ENCODE data around the gene PET117.
A peak's percentile ranks its signal among the peaks of the same experiment; 100 is the strongest.
"Not testable (repeated sequence)": the region's sequence is repeated elsewhere in the genome, so short reads cannot be mapped to it uniquely, and the experiment has no call there.

The PET117 gene

DNA sequence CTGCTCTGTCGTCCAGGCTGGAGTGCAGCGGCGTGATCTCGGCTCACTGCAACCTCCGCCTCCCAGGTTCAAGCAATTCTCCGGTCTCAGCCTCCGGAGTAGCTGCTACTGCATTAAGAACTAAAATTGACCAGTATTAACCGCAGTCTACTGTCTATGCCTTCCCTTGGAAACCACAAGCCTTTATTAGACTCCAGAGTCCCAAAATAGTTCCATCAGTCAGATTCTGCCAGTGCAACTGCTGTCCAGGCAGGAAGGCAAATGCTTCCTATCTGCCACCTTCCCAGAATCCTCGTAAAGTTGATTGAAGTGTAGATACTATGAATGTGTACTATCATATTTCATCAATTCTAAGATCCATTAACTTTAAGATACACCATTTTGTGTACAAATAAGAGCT is 16.7 kb downstream of the PET117 start:
- WGBS (ENCODE audit: insufficient coverage, insufficient read length), result no CpG with 5 or more reads among the region's 9 CpGs
- H3K4me1 ChIP-seq (ENCODE audit: control insufficient read depth, insufficient read depth, low read length), result no peaks in the 10 kb centered on the region
- no peaks in the 10 kb centered on the region for H3K27me3 ChIP-seq (ENCODE audit: control insufficient read depth, insufficient read depth, low read length)
- H3K9me3 ChIP-seq (ENCODE audit: control insufficient read depth, insufficient read depth, low read length), result no peaks in the 10 kb centered on the region
- no peak for DNase-seq (ENCODE audit: low read depth, low spot score)
- no peak overlapping the region for H3K27ac ChIP-seq (ENCODE audit: low read length)
- peaks cover 8% of the 10 kb centered on the region; the same call in 1 of the 2 replicates for H3K36me3 ChIP-seq (ENCODE audit: control insufficient read depth, insufficient read depth, low read length)
- no peak overlapping the region for H3K4me3 ChIP-seq (ENCODE audit: low read length)

DNA sequence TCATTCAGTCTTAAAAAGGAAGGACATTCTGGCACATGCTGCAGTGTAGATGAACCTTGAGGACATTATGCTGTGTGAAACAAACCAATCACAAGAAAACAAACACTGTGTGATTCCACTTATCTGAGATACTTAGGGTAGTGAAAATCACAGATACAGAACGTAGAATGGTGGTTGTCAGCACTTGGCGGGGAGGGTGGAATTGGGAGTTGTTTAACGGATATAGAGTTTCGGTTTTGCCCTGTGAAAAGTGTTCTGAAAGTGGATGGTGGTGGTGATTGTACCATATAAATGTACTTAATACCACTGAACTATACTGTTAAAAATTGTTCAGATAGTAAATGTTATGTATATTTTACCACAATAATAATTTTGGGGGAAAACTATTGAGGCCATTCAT is 18.4 kb downstream of the PET117 start:
- Histone ChIP-seq H3K4me3 (ENCODE audit: low read length) (no peak overlapping the region), H3K4me1 (ENCODE audit: control insufficient read depth, insufficient read depth, low read length) (no peaks in the 10 kb centered on the region), H3K27ac (ENCODE audit: low read length) (no peak overlapping the region), H3K27me3 (ENCODE audit: control insufficient read depth, insufficient read depth, low read length) (no peaks in the 10 kb centered on the region), H3K9me3 (ENCODE audit: control insufficient read depth, insufficient read depth, low read length) (no peaks in the 10 kb centered on the region), H3K36me3 (ENCODE audit: control insufficient read depth, insufficient read depth, low read length) (peaks cover 8% of the 10 kb centered on the region; the same call in 1 of the 2 replicates)
- WGBS (ENCODE audit: insufficient coverage, insufficient read length), result 100% methylated on average over 1 of the region's 4 CpGs
- no peak for DNase-seq (ENCODE audit: low read depth, low spot score)

DNA sequence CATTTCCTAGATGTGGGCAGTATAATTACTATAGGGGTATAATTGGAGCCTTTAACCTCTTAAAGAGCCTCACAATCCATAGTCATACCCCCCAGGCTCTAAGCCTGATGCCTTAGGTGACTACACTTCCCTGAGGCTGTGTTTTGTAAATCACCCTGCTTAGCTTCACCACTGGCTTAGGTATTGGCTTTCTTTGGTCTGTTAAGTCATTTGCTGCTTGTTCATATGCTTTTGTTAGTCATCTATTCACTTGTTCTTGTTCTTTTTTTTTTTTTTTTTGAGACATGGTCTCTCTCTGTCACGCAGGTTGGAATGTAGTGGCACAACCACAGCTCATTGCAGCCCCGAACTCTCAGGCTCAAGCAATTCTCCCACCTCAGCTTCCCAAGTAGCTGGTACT is 26.7 kb downstream of the PET117 start:
- Histone ChIP-seq H3K4me1 (ENCODE audit: control insufficient read depth, insufficient read depth, low read length) (peaks cover 3% of the 10 kb centered on the region), H3K27ac (ENCODE audit: low read length) (no peak overlapping the region), H3K9me3 (ENCODE audit: control insufficient read depth, insufficient read depth, low read length) (no peaks in the 10 kb centered on the region), H3K4me3 (ENCODE audit: low read length) (no peak overlapping the region), H3K36me3 (ENCODE audit: control insufficient read depth, insufficient read depth, low read length) (peaks cover 12% of the 10 kb centered on the region; the same call in 1 of the 2 replicates), H3K27me3 (ENCODE audit: control insufficient read depth, insufficient read depth, low read length) (no peaks in the 10 kb centered on the region; the same call in 1 of the 2 replicates)
- no peak for DNase-seq (ENCODE audit: low read depth, low spot score)
- no CpG with 5 or more reads among the region's 2 CpGs for WGBS (ENCODE audit: insufficient coverage, insufficient read length)

DNA sequence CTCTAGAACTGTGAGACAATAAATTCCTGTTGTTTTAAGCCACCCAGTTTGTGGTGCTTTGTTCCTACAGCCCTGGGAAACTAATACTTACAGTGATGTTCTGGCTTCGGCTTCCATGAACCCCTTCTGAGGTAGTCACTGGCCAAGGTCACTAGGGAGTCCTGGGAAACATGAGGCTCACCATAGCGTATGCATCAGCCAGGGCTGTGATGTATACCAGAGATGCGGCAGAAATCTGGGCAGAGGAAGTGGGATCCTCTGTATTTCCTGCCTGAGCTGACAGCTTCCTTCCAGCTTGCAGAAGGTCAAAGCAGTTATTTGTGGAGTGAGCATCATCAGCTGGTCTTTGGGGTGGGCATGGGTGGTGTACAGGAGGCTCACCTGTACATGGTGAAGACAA is 27.9 kb downstream of the PET117 start:
- H3K36me3 ChIP-seq (ENCODE audit: control insufficient read depth, insufficient read depth, low read length), result peaks cover 12% of the 10 kb centered on the region; the same call in 1 of the 2 replicates
- WGBS (ENCODE audit: insufficient coverage, insufficient read length), result no CpG with 5 or more reads among the region's 3 CpGs
- no peak overlapping the region for H3K4me3 ChIP-seq (ENCODE audit: low read length)

DNA sequence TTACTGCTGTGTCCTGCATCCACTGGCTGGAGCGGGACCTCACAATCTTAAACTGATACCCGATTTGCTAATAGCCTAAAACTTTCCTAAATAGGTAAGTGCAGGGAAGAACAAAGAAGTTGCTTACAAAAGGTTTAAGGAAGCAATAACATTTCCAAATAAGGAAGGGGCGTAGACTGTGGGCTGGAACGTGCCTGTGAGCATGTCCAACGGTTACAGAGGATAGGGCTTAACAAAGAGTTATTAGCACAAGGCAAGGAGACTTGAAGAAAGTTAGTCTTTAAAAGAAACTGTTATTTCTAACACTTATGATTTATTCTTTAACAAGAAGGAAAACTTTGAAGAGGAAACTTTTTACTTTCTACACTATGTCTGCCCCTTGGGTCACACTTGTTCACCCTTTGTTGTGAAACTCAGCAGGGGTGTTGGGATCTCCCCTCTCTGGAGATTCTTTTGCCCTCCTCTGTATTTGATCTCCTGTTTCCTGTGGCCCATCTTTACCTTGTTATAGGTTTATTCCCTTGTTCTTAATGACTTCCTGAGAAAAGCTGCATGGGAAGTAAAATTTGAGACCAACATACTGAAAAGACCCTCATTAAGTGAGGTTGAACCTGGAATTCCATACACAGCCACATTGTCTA is 28.7 kb downstream of the PET117 start:
- Histone ChIP-seq H3K4me1 (ENCODE audit: control insufficient read depth, insufficient read depth, low read length) (peaks cover 3% of the 10 kb centered on the region), H3K36me3 (ENCODE audit: control insufficient read depth, insufficient read depth, low read length) (peaks cover 12% of the 10 kb centered on the region; the same call in 1 of the 2 replicates), H3K4me3 (ENCODE audit: low read length) (no peak overlapping the region), H3K27me3 (ENCODE audit: control insufficient read depth, insufficient read depth, low read length) (no peaks in the 10 kb centered on the region; the same call in 1 of the 2 replicates), H3K9me3 (ENCODE audit: control insufficient read depth, insufficient read depth, low read length) (no peaks in the 10 kb centered on the region), H3K27ac (ENCODE audit: low read length) (no peak overlapping the region)
- DNase-seq (ENCODE audit: low read depth, low spot score), result no peak
- WGBS (ENCODE audit: insufficient coverage, insufficient read length), result no CpG with 5 or more reads among the region's 5 CpGs

More for the DNA sequence above, 27.9 kb downstream of the PET117 start:
- no peaks in the 10 kb centered on the region for H3K9me3 ChIP-seq (ENCODE audit: control insufficient read depth, insufficient read depth, low read length)
- no peak overlapping the region for H3K27ac ChIP-seq (ENCODE audit: low read length)
- H3K27me3 ChIP-seq (ENCODE audit: control insufficient read depth, insufficient read depth, low read length), result no peaks in the 10 kb centered on the region; the same call in 1 of the 2 replicates
- DNase-seq (ENCODE audit: low read depth, low spot score), result no peak
- H3K4me1 ChIP-seq (ENCODE audit: control insufficient read depth, insufficient read depth, low read length), result peaks cover 3% of the 10 kb centered on the region

DNA sequence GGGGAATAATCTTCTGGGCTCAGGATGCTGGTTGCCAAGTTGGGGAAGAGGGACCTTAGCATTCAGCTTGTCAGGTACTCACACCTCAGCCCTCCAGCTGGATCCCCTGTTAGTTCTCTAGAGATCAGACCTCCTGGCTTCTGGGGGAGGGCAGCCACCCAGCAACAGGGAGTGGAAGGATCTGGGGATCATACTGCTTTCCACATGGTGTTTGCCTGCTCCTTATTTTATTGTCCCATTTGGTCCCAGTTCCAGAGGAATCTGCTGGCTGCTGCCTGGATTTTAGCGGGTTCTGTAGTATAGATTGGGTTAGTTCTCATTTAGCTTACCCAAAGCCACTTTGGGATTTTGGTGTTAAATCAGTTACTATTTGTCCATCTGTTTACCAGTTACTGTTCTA is 29.3 kb downstream of the PET117 start:
- no peak overlapping the region for H3K4me3 ChIP-seq (ENCODE audit: low read length)
- DNase-seq (ENCODE audit: low read depth, low spot score), result no peak
- no peaks in the 10 kb centered on the region; the same call in 1 of the 2 replicates for H3K27me3 ChIP-seq (ENCODE audit: control insufficient read depth, insufficient read depth, low read length)
- peaks cover 12% of the 10 kb centered on the region; the same call in 1 of the 2 replicates for H3K36me3 ChIP-seq (ENCODE audit: control insufficient read depth, insufficient read depth, low read length)
- WGBS (ENCODE audit: insufficient coverage, insufficient read length), result no CpG with 5 or more reads among the region's 1 CpG
- peaks cover 3% of the 10 kb centered on the region for H3K4me1 ChIP-seq (ENCODE audit: control insufficient read depth, insufficient read depth, low read length)
- no peaks in the 10 kb centered on the region for H3K9me3 ChIP-seq (ENCODE audit: control insufficient read depth, insufficient read depth, low read length)
- H3K27ac ChIP-seq (ENCODE audit: low read length), result no peak overlapping the region

DNA sequence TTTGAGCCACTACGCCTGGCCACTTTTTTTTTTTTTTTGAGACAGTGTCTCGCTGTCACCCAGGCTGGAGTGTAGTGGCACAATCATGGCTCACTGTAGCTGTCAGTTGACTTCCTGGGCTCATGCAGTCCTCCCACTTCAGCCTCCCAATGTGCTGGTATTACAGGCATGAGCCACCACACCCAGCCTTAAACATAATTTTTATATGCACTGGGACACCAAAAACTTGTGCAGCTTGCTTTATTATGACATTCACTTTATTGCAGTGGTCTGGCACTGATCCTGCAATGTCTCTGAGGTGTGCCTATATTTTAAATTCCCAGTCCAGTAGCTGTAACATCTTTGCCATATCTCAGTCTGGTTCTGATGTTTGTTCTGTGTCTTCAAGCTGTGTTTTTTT is 34.7 kb downstream of the PET117 start:
- no peak for DNase-seq (ENCODE audit: low read depth, low spot score)
- H3K27me3 ChIP-seq (ENCODE audit: control insufficient read depth, insufficient read depth, low read length), result no peaks in the 10 kb centered on the region
- no peaks in the 10 kb centered on the region for H3K4me1 ChIP-seq (ENCODE audit: control insufficient read depth, insufficient read depth, low read length)
- no CpG with 5 or more reads among the region's 2 CpGs for WGBS (ENCODE audit: insufficient coverage, insufficient read length)
- no peak overlapping the region for H3K4me3 ChIP-seq (ENCODE audit: low read length)
- no peaks in the 10 kb centered on the region for H3K9me3 ChIP-seq (ENCODE audit: control insufficient read depth, insufficient read depth, low read length)
- no peak overlapping the region for H3K27ac ChIP-seq (ENCODE audit: low read length)
- H3K36me3 ChIP-seq (ENCODE audit: control insufficient read depth, insufficient read depth, low read length), result no peaks in the 10 kb centered on the region; the same call in 1 of the 2 replicates

DNA sequence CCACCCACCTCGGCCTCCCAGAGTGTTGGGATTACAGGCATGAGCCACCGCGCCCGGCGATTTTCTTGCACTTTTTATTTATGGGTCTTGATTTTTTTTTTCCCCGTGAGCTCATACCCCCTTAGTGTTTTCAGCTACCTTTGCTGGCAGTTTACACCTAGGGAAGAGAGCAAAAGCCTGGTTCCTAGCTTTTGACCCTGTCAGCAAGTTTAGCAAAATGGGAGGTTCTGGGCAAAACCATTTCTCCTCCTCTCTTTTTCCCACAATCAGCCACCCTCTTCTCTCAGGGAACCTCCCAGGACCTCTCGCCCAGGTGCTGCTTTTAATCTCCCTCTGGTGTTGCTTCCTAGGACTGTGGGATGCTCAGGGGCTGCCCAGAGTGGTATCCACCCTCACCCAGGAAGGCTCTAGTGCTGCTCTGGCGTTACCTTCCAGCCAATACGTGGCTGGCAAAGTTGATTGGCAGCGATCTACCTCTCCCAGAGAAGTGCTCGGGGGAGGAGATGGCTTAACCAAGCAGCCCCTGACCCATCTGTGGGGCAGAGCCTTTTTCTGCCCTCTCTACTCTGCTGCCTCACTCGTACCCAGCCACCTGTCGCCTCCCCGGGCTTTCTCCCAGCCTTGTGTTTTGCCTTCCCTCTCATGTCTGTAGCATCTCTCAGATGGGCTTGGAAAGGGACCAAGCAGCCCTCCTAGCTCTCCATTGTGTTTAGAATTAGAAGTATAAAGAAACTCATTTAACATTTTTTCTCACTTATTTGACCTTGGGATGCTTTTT is 37.4 kb downstream of the PET117 start:
- Histone ChIP-seq H3K9me3 (ENCODE audit: control insufficient read depth, insufficient read depth, low read length) (no peaks in the 10 kb centered on the region), H3K27ac (ENCODE audit: low read length) (no peak overlapping the region), H3K27me3 (ENCODE audit: control insufficient read depth, insufficient read depth, low read length) (no peaks in the 10 kb centered on the region), H3K4me1 (ENCODE audit: control insufficient read depth, insufficient read depth, low read length) (no peaks in the 10 kb centered on the region), H3K36me3 (ENCODE audit: control insufficient read depth, insufficient read depth, low read length) (no peaks in the 10 kb centered on the region), H3K4me3 (ENCODE audit: low read length) (no peak overlapping the region)
- no CpG with 5 or more reads among the region's 14 CpGs for WGBS (ENCODE audit: insufficient coverage, insufficient read length)
- DNase-seq (ENCODE audit: low read depth, low spot score), result no peak

DNA sequence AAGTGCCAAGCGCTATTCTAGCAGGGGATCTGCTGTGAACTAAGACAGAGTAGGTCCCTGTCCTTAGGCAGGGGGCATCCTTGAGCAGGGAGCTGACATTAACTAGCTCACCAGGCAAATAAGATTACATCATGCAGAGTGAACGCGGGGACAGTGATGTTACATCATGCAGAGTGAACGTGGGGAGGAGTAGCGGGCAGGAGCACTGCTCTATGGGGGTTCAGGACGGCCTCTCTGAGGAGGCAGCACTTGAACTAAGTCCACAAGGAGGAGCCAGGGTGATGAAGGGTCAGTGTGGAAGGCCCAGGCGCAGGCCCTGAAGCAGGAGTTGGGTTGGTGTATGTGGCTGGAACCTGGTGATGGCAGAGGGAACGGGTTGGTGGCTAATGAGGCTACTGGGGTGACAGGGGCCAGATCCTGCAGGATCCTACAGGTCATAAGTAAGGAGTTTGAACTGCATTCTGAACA is 38.7 kb downstream of the PET117 start:
- no peaks in the 10 kb centered on the region for H3K27me3 ChIP-seq (ENCODE audit: control insufficient read depth, insufficient read depth, low read length)
- WGBS (ENCODE audit: insufficient coverage, insufficient read length), result no CpG with 5 or more reads among the region's 8 CpGs
- DNase-seq (ENCODE audit: low read depth, low spot score), result peak; percentile 20
- H3K4me3 ChIP-seq (ENCODE audit: low read length), result no peak overlapping the region
- H3K9me3 ChIP-seq (ENCODE audit: control insufficient read depth, insufficient read depth, low read length), result no peaks in the 10 kb centered on the region
- no peaks in the 10 kb centered on the region for H3K4me1 ChIP-seq (ENCODE audit: control insufficient read depth, insufficient read depth, low read length)
- H3K27ac ChIP-seq (ENCODE audit: low read length), result no peak overlapping the region
- no peaks in the 10 kb centered on the region for H3K36me3 ChIP-seq (ENCODE audit: control insufficient read depth, insufficient read depth, low read length)

DNA sequence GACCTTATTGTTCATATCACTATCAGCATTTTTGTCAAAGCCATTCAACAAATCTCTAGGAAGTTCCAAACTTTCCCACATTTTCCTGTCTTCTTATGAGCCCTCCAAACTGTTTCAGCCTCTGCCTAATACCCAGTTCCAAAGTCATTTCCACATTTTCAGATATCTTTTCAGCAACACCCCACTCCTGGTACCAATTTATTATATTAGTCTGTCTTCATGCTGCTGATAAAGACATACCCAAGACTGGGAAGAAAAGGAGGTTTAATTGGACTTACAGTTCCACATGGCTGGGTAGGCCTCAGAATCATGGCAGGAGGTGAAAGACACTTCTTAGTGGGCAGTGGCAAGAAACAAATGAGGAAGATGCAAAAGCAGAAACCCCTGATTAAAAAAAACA is 42.7 kb downstream of the PET117 start:
- not testable (repeated sequence) for DNase-seq (ENCODE audit: low read depth, low spot score); H3K27me3 ChIP-seq (ENCODE audit: control insufficient read depth, insufficient read depth, low read length); H3K27ac ChIP-seq (ENCODE audit: low read length); H3K4me3 ChIP-seq (ENCODE audit: low read length); H3K9me3 ChIP-seq (ENCODE audit: control insufficient read depth, insufficient read depth, low read length); H3K36me3 ChIP-seq (ENCODE audit: control insufficient read depth, insufficient read depth, low read length); H3K4me1 ChIP-seq (ENCODE audit: control insufficient read depth, insufficient read depth, low read length)

Measured in iPS DF 6.9 (cell line).